OCI-LY1 (cell line): ENCODE data around the gene PFKP.

Experiments
- EZH2 ChIP-seq: fragments of 200-600 bp; sonication (generic), shearing (Covaris generic); IDR thresholded peaks from 2 replicates; pipeline ENCODE4 v1.8.0; 2017; ENCODE audit warnings: borderline replicate concordance, mixed run types, mild to moderate bottlenecking, antibody characterized with exemption, low read length, moderate library complexity, mixed read lengths
- TF ChIP-seq, protein P1 (sequence below): fragments of 200-600 bp; sonication (generic), shearing (Covaris generic); IDR thresholded peaks from 2 replicates; pipeline ENCODE4 v1.5.1; 2017; ENCODE audit warnings: mild to moderate bottlenecking, antibody characterized with exemption, low read length, moderate library complexity, mixed read lengths

DNA sequence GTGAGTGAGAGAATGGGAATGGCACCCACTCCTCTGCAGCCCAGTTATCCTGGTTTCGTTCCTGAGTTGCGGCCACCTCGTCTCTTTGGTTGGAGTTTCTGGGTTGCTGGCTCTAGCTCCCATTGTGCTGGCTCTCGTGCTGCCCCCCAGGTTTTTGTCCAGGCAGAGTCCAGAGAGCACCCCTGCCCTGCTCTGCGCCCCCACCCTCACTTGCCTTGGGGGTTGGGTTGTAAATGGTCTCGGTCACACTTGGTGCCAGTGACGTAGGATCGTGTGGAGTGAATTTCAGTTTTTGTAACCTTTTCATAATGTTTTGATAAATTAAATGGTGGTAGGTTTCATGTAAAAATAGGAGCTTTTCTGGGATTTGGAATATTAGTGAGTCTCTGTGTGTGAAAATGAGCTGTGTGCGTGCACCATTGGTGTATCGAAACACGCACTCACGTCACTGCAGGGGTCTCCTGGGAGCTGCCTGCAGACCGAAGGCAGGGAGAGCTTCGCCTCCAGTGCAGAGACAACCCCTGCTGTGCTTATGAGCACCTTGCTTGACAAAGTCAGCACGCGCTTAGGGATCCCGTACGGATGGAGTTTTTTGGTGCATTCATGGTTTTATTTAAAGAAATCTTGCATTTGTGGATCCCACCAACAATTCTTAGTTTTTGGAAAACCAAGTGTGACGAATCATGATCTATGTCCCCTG is 32.9 kb downstream of the PFKP start:
- TF ChIP-seq, protein P1, sequence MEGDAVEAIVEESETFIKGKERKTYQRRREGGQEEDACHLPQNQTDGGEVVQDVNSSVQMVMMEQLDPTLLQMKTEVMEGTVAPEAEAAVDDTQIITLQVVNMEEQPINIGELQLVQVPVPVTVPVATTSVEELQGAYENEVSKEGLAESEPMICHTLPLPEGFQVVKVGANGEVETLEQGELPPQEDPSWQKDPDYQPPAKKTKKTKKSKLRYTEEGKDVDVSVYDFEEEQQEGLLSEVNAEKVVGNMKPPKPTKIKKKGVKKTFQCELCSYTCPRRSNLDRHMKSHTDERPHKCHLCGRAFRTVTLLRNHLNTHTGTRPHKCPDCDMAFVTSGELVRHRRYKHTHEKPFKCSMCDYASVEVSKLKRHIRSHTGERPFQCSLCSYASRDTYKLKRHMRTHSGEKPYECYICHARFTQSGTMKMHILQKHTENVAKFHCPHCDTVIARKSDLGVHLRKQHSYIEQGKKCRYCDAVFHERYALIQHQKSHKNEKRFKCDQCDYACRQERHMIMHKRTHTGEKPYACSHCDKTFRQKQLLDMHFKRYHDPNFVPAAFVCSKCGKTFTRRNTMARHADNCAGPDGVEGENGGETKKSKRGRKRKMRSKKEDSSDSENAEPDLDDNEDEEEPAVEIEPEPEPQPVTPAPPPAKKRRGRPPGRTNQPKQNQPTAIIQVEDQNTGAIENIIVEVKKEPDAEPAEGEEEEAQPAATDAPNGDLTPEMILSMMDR = no peak
- TF ChIP-seq EZH2 = no peak
